ENCODE measurements around the gene TLDC2.
A peak's percentile ranks its signal among the peaks of the same experiment; 100 is the strongest.
"Not testable (repeated sequence)": the region's sequence is repeated elsewhere in the genome, so short reads cannot be mapped to it uniquely, and the experiment has no call there.

TLDC2 gene

GRCh38 chr20:36936761-36937401 lies 60.9 kb downstream of the TLDC2 start:
- DNase-seq (ENCODE audit: low read depth, low spot score); H3K27ac ChIP-seq: not testable (repeated sequence)

- H3K27ac ChIP-seq: no peak overlapping the region
- no peak for DNase-seq (ENCODE audit: low read depth, low spot score)
These were observed 61.4 kb downstream of the TLDC2 start for GRCh38 chr20:36937402-36937770.

- DNase-seq (ENCODE audit: low read depth, low spot score): peak; percentile 29
- H3K27ac ChIP-seq: no peak overlapping the region
These were observed 65.5 kb downstream of the TLDC2 start for GRCh38 chr20:36941401-36941835.

Data from epithelial cell of prostate (primary cell).